ENCODE results near the gene SPATA31C2. TPM values are rescaled to one million over a fixed set of nuclear protein-coding genes. Genes with fewer than 3 reads are reported as not detected.
"Not testable (repeated sequence)": the region's sequence is repeated elsewhere in the genome, so short reads cannot be mapped to it uniquely, and the experiment has no call there.

The SPATA31C2 gene
- not detected for polyA plus RNA-seq (2013, experiment 1 of 2)
- not detected for polyA plus RNA-seq (2013, experiment 2 of 2)

DNA sequence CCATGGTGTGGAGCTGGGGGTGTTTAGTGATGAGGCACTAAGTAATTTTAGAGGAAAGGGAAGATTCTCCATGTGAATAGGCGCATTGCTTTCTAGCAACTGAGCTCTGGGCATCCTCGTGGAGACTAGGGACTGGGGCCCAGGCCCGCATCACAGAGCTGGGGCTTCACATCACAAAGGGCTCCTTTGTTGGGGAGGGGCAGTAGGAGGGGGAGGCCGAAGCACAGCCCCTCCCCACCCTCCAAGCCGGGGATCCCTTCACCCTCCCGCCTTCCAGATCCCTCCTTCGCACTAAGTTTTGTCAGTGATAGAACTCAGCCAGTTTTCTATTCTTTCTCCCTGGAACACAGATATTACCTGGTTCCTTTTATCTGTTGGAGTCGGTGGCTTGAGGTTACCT lies at the start of gene SPATA31C2:
Gene SPATA31C2, minus strand, starts transcription at position 101 of the 400 bp plus-strand sequence. Its CDS starts 29 bp downstream, at position 72.
- H2BK5ac ChIP-seq (ENCODE audit: low read depth, low read length, poor library complexity, severe bottlenecking); H2BK12ac ChIP-seq (ENCODE audit: low read length in 2 of 2); H3K4me1 ChIP-seq (ENCODE audit: control insufficient read depth, insufficient read depth, low read depth, low read length); H3K23ac ChIP-seq (ENCODE audit: low read length in 2 of 2); H2BK120ac ChIP-seq (ENCODE audit: low read depth, low read length); H3K18ac ChIP-seq (ENCODE audit: low read depth in 1 of 2, low read length in 2 of 2); H4K91ac ChIP-seq (ENCODE audit: low read length); H3K4me2 ChIP-seq (ENCODE audit: low read length, poor library complexity, severe bottlenecking); H3K4me3 ChIP-seq (ENCODE audit: insufficient read depth in 1 of 2, low read depth in 1 of 2, low read length in 2 of 2); H3K27ac ChIP-seq (ENCODE audit: low read length, poor library complexity, severe bottlenecking); H2AFZ ChIP-seq (ENCODE audit: low read depth, low read length); H3K36me3 ChIP-seq (ENCODE audit: control insufficient read depth in 1 of 2, insufficient read depth in 2 of 2, low read depth in 1 of 2, low read length in 2 of 2); H3K9me3 ChIP-seq (ENCODE audit: control insufficient read depth, low read length); DNase-seq; H3K14ac ChIP-seq (ENCODE audit: low read length in 2 of 2); H3K4ac ChIP-seq (ENCODE audit: low read depth in 1 of 2, low read length in 2 of 2); H2AK5ac ChIP-seq (ENCODE audit: low read length, severe bottlenecking); H4K8ac ChIP-seq (ENCODE audit: low read length); H3K79me1 ChIP-seq (replicated peaks; ENCODE audit: low read length, poor library complexity, severe bottlenecking); H2BK15ac ChIP-seq (ENCODE audit: low read depth, poor library complexity, severe bottlenecking); H3K9ac ChIP-seq (ENCODE audit: low read length): not testable (repeated sequence)
- peaks cover 0 to 10% of the 10 kb centered on the region in 2 experiments for H3K27me3 ChIP-seq (ENCODE audit: control insufficient read depth in 1 of 2, insufficient read depth in 1 of 2, low read length in 2 of 2)
- no CpG with 5 or more reads among the region's 8 CpGs for WGBS

DNA sequence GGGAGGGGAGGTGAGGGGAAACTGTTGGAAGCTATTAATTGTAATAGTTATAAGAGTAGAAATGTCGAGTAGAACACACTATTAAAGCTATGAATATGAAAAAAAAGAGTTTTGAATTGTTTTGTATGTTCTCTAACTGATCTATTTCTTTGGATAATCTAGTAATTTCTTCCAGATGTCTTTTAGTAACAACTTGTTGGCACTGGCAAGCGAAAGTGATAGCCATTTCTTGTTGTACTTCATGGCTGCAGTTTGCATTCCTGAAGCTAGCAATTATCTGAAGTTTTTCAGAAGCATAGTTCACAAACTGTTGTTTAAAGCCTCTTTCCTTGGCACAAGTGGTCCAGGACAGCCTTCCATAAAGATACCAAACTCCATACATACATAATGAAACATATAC lies 49.4 kb upstream of the SPATA31C2 start:
- Histone ChIP-seq H3K36me3 (ENCODE audit: control insufficient read depth in 1 of 2, insufficient read depth in 2 of 2, low read depth in 1 of 2, low read length in 2 of 2) (no peaks in the 10 kb centered on the region), H4K8ac (ENCODE audit: low read length) (no peak overlapping the region), H3K9ac (ENCODE audit: low read length) (no peak overlapping the region), H3K14ac (ENCODE audit: low read length in 2 of 2) (no peak overlapping the region), H3K27ac (ENCODE audit: low read length, poor library complexity, severe bottlenecking) (no peak overlapping the region), H3K4me2 (ENCODE audit: low read length, poor library complexity, severe bottlenecking) (no peak overlapping the region), H3K4me3 (ENCODE audit: insufficient read depth in 1 of 2, low read depth in 1 of 2, low read length in 2 of 2) (no peak overlapping the region), H3K9me3 (ENCODE audit: control insufficient read depth, low read length) (no peaks in the 10 kb centered on the region), H3K18ac (ENCODE audit: low read depth in 1 of 2, low read length in 2 of 2) (no peak overlapping the region), H3K4ac (ENCODE audit: low read depth in 1 of 2, low read length in 2 of 2) (no peak overlapping the region), H2BK120ac (ENCODE audit: low read depth, low read length) (no peak overlapping the region), H4K91ac (ENCODE audit: low read length) (no peak overlapping the region), H2AK5ac (ENCODE audit: low read length, severe bottlenecking) (no peak overlapping the region), H2BK5ac (ENCODE audit: low read depth, low read length, poor library complexity, severe bottlenecking) (no peak overlapping the region), H3K23ac (ENCODE audit: low read length in 2 of 2) (no peak overlapping the region), H3K79me1 (replicated peaks; ENCODE audit: low read length, poor library complexity, severe bottlenecking) (no peaks in the 10 kb centered on the region), H2BK12ac (ENCODE audit: low read length in 2 of 2) (no peak overlapping the region), H2BK15ac (ENCODE audit: low read depth, poor library complexity, severe bottlenecking) (no peak overlapping the region), H3K4me1 (ENCODE audit: control insufficient read depth, insufficient read depth, low read depth, low read length) (peaks cover 4% of the 10 kb centered on the region), H3K27me3 (ENCODE audit: control insufficient read depth in 1 of 2, insufficient read depth in 1 of 2, low read length in 2 of 2) (peaks cover 0 to 8% of the 10 kb centered on the region in 2 experiments), H2AFZ (ENCODE audit: low read depth, low read length) (no peak overlapping the region)
- WGBS, result 86% methylated on average over 1 of the region's 2 CpGs
- DNase-seq, result no peak

DNA sequence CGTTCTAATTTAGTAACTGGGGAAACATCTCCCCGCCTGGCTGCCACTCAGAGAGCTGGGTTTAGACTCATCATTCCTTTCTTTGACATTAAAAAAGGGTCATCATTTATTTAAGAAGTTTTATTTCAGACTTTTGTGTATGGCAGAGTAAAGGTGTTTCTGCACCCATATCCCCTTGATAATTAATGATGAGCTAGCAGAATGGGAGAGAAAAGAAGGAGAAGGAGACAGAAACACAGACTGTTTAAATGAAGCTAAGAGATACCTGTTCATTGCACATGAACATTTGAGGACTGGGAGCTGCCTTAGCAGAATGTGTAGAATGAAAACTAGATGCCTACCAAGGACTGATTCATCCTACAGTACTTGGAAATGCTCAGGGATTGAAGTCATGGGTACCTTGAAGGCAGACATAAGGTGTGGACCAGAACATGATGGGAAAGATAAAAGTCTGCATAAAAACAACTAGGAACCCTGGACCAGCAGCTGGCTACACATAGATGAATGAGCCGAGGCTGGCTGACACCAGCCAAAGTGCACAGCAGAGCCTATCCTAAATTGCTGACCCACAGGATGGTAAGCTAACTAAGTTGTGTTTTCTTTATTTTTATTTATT lies 48.3 kb upstream of the SPATA31C2 start:
- H4K8ac ChIP-seq (ENCODE audit: low read length), result no peak overlapping the region
- H2AK5ac ChIP-seq (ENCODE audit: low read length, severe bottlenecking), result no peak overlapping the region
- no peak overlapping the region for H3K14ac ChIP-seq (ENCODE audit: low read length in 2 of 2)
- no peak overlapping the region for H2BK12ac ChIP-seq (ENCODE audit: low read length in 2 of 2)
- H3K9me3 ChIP-seq (ENCODE audit: control insufficient read depth, low read length), result no peaks in the 10 kb centered on the region
- no peak overlapping the region for H2BK15ac ChIP-seq (ENCODE audit: low read depth, poor library complexity, severe bottlenecking)
- H3K18ac ChIP-seq (ENCODE audit: low read depth in 1 of 2, low read length in 2 of 2), result no peak overlapping the region
- H2BK5ac ChIP-seq (ENCODE audit: low read depth, low read length, poor library complexity, severe bottlenecking), result no peak overlapping the region
- 100% methylated on average over 2 of the region's 3 CpGs for WGBS
- no peak overlapping the region for H3K4me3 ChIP-seq (ENCODE audit: insufficient read depth in 1 of 2, low read depth in 1 of 2, low read length in 2 of 2)
- H3K27me3 ChIP-seq (ENCODE audit: control insufficient read depth in 1 of 2, insufficient read depth in 1 of 2, low read length in 2 of 2), result peaks cover 0 to 11% of the 10 kb centered on the region in 2 experiments
- H3K27ac ChIP-seq (ENCODE audit: low read length, poor library complexity, severe bottlenecking), result no peak overlapping the region
- no peaks in the 10 kb centered on the region for H3K79me1 ChIP-seq (replicated peaks; ENCODE audit: low read length, poor library complexity, severe bottlenecking)
- no peak overlapping the region for H3K23ac ChIP-seq (ENCODE audit: low read length in 2 of 2)
- H2BK120ac ChIP-seq (ENCODE audit: low read depth, low read length), result no peak overlapping the region
- H3K4me1 ChIP-seq (ENCODE audit: control insufficient read depth, insufficient read depth, low read depth, low read length), result peaks cover 4% of the 10 kb centered on the region
- no peak overlapping the region for H3K4me2 ChIP-seq (ENCODE audit: low read length, poor library complexity, severe bottlenecking)
- no peak overlapping the region for H2AFZ ChIP-seq (ENCODE audit: low read depth, low read length)
- no peak for DNase-seq
- H3K9ac ChIP-seq (ENCODE audit: low read length), result no peak overlapping the region
- H4K91ac ChIP-seq (ENCODE audit: low read length), result no peak overlapping the region
- no peak overlapping the region for H3K4ac ChIP-seq (ENCODE audit: low read depth in 1 of 2, low read length in 2 of 2)
- no peaks in the 10 kb centered on the region for H3K36me3 ChIP-seq (ENCODE audit: control insufficient read depth in 1 of 2, insufficient read depth in 2 of 2, low read depth in 1 of 2, low read length in 2 of 2)

DNA sequence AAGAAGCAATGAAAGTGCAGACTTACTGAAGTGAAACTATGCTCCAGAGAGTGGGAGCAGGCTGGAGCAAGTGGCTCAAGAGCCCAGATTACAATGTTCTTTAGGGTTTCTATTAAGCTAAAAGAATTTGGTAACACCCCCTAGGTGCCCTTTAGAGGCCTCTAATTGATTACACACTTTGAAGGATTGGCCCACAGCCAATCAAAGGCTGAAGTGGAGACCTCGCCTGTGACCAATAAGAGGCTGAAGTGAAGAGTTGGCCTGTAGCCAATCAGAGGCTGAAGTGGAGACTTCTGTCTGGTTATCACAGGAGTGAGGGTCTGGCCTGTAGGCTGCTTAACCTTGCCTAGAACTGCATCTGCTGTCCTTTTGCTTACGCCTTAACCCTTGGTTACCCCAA lies 46.7 kb upstream of the SPATA31C2 start:
- WGBS, result 100% methylated on average over 1 of the region's 2 CpGs
- H3K4me2 ChIP-seq (ENCODE audit: low read length, poor library complexity, severe bottlenecking), result no peak overlapping the region
- no peak overlapping the region for H2AK5ac ChIP-seq (ENCODE audit: low read length, severe bottlenecking)
- H2BK5ac ChIP-seq (ENCODE audit: low read depth, low read length, poor library complexity, severe bottlenecking), result no peak overlapping the region
- no peaks in the 10 kb centered on the region for H3K79me1 ChIP-seq (replicated peaks; ENCODE audit: low read length, poor library complexity, severe bottlenecking)
- H2BK12ac ChIP-seq (ENCODE audit: low read length in 2 of 2), result no peak overlapping the region
- H3K36me3 ChIP-seq (ENCODE audit: control insufficient read depth in 1 of 2, insufficient read depth in 2 of 2, low read depth in 1 of 2, low read length in 2 of 2), result no peaks in the 10 kb centered on the region
- no peak overlapping the region for H3K14ac ChIP-seq (ENCODE audit: low read length in 2 of 2)
- no peak overlapping the region for H3K23ac ChIP-seq (ENCODE audit: low read length in 2 of 2)
- H4K91ac ChIP-seq (ENCODE audit: low read length), result no peak overlapping the region
- H3K9me3 ChIP-seq (ENCODE audit: control insufficient read depth, low read length), result no peaks in the 10 kb centered on the region
- no peak overlapping the region for H3K27ac ChIP-seq (ENCODE audit: low read length, poor library complexity, severe bottlenecking)
- H3K9ac ChIP-seq (ENCODE audit: low read length), result no peak overlapping the region
- H3K4me1 ChIP-seq (ENCODE audit: control insufficient read depth, insufficient read depth, low read depth, low read length), result peaks cover 4% of the 10 kb centered on the region
- H3K4ac ChIP-seq (ENCODE audit: low read depth in 1 of 2, low read length in 2 of 2), result no peak overlapping the region
- DNase-seq, result no peak
- H4K8ac ChIP-seq (ENCODE audit: low read length), result no peak overlapping the region
- H2AFZ ChIP-seq (ENCODE audit: low read depth, low read length), result no peak overlapping the region
- no peak overlapping the region for H3K18ac ChIP-seq (ENCODE audit: low read depth in 1 of 2, low read length in 2 of 2)
- H2BK120ac ChIP-seq (ENCODE audit: low read depth, low read length), result no peak overlapping the region
- no peak overlapping the region for H2BK15ac ChIP-seq (ENCODE audit: low read depth, poor library complexity, severe bottlenecking)
- H3K4me3 ChIP-seq (ENCODE audit: insufficient read depth in 1 of 2, low read depth in 1 of 2, low read length in 2 of 2), result no peak overlapping the region
- peaks cover 0 to 6% of the 10 kb centered on the region in 2 experiments for H3K27me3 ChIP-seq (ENCODE audit: control insufficient read depth in 1 of 2, insufficient read depth in 1 of 2, low read length in 2 of 2)

Measured in mesenchymal stem cell (in vitro differentiated cells and primary cell).